Measurements from ENCODE around the gene WDR44. TPM values are rescaled to one million over a fixed set of nuclear protein-coding genes. Genes with fewer than 3 reads are reported as not detected.

Gene WDR44
- total RNA-seq, 1 experiment from 2014 or later = 13.2 TPM

- peak overlapping the region; percentile 98 for H3K27ac Mint-ChIP-seq (ENCODE audit: low read depth, unreplicated experiment)
- intact Hi-C loops (cut with micrococcal nuclease) = loop anchor here (10.0 kb wide), 1 partner anchor 87 kb away; no protein-coding TSS in a partner anchor
- peaks cover 20% of the 10 kb centered on the region for H3K4me1 Mint-ChIP-seq (ENCODE audit: insufficient read depth, unreplicated experiment)
- TF ChIP-seq, protein P1, sequence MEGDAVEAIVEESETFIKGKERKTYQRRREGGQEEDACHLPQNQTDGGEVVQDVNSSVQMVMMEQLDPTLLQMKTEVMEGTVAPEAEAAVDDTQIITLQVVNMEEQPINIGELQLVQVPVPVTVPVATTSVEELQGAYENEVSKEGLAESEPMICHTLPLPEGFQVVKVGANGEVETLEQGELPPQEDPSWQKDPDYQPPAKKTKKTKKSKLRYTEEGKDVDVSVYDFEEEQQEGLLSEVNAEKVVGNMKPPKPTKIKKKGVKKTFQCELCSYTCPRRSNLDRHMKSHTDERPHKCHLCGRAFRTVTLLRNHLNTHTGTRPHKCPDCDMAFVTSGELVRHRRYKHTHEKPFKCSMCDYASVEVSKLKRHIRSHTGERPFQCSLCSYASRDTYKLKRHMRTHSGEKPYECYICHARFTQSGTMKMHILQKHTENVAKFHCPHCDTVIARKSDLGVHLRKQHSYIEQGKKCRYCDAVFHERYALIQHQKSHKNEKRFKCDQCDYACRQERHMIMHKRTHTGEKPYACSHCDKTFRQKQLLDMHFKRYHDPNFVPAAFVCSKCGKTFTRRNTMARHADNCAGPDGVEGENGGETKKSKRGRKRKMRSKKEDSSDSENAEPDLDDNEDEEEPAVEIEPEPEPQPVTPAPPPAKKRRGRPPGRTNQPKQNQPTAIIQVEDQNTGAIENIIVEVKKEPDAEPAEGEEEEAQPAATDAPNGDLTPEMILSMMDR (IDR thresholded peaks at IDR 0.05; ENCODE audit: unreplicated experiment) = no peak
- no peaks in the 10 kb centered on the region for H3K36me3 Mint-ChIP-seq (ENCODE audit: insufficient read depth, unreplicated experiment)
- H3K4me3 Mint-ChIP-seq (ENCODE audit: unreplicated experiment) = peak overlapping the region; percentile 98
- DNase-seq (ENCODE audit: unreplicated experiment) = no peak
- H3K9me3 Mint-ChIP-seq (ENCODE audit: unreplicated experiment) = no peaks in the 10 kb centered on the region
- ChIA-PET POLR2A (interaction anchor here (0.7 to 8.2 kb wide), 3 partner anchors 11 to 25 kb away, joined by 3 to 97 read pairs (median 3); no protein-coding TSS in a partner anchor), CTCF (no interaction called here)
- no peaks in the 10 kb centered on the region for H3K27me3 Mint-ChIP-seq (ENCODE audit: insufficient read depth, unreplicated experiment)
- BruUV-seq (replicated peaks) = no TSS peak
These were observed 2.4 kb downstream of the WDR44 start for GRCh38 chrX:118348186-118348810.

GRCh38 chrX:118349188-118349587 is 3.3 kb downstream of the WDR44 start:
- no peak overlapping the region for H3K27ac Mint-ChIP-seq (ENCODE audit: low read depth, unreplicated experiment)
- intact Hi-C loops (cut with micrococcal nuclease) = loop anchor here (10.0 kb wide), 1 partner anchor 86 kb away; no protein-coding TSS in a partner anchor
- H3K27me3 Mint-ChIP-seq (ENCODE audit: insufficient read depth, unreplicated experiment) = no peaks in the 10 kb centered on the region
- no peaks in the 10 kb centered on the region for H3K36me3 Mint-ChIP-seq (ENCODE audit: insufficient read depth, unreplicated experiment)
- no TSS peak for BruUV-seq (replicated peaks)
- no peak for DNase-seq (ENCODE audit: unreplicated experiment)
- no peaks in the 10 kb centered on the region for H3K9me3 Mint-ChIP-seq (ENCODE audit: unreplicated experiment)
- ChIA-PET CTCF (interaction anchor here (0.6 to 0.7 kb wide), 2 partner anchors 156 to 433 kb away, joined by 3 to 4 read pairs; no protein-coding TSS in a partner anchor), POLR2A (interaction anchor here (8.2 kb wide), 1 partner anchor 10 kb away, joined by 97 read pairs; no protein-coding TSS in a partner anchor)
- H3K4me3 Mint-ChIP-seq (ENCODE audit: unreplicated experiment) = no peak overlapping the region
- H3K4me1 Mint-ChIP-seq (ENCODE audit: insufficient read depth, unreplicated experiment) = peaks cover 22% of the 10 kb centered on the region
- TF ChIP-seq, protein P1 (IDR thresholded peaks at IDR 0.05; ENCODE audit: unreplicated experiment) = no peak

- Mint-ChIP-seq H3K9me3 (ENCODE audit: unreplicated experiment) (no peaks in the 10 kb centered on the region), H3K27me3 (ENCODE audit: insufficient read depth, unreplicated experiment) (peaks cover 6% of the 10 kb centered on the region), H3K4me3 (ENCODE audit: unreplicated experiment) (peak overlapping the region; percentile 28), H3K27ac (ENCODE audit: low read depth, unreplicated experiment) (peak overlapping the region; percentile 58), H3K36me3 (ENCODE audit: insufficient read depth, unreplicated experiment) (no peaks in the 10 kb centered on the region), H3K4me1 (ENCODE audit: insufficient read depth, unreplicated experiment) (peaks cover 26% of the 10 kb centered on the region)
- DNase-seq (ENCODE audit: unreplicated experiment) = peak; percentile 35
- ChIA-PET CTCF (no interaction called here), POLR2A (interaction anchor here (0.7 to 8.2 kb wide), 2 partner anchors 9 to 27 kb away, joined by 4 to 97 read pairs; no protein-coding TSS in a partner anchor)
- intact Hi-C loops (cut with micrococcal nuclease) = no loop called here
- no TSS peak for BruUV-seq (replicated peaks)
- TF ChIP-seq, protein P1 (IDR thresholded peaks at IDR 0.05; ENCODE audit: unreplicated experiment) = no peak
These were observed 4.3 kb downstream of the WDR44 start for GRCh38 chrX:118350221-118350620.

- Mint-ChIP-seq H3K27me3 (ENCODE audit: insufficient read depth, unreplicated experiment) (peaks cover 11% of the 10 kb centered on the region), H3K27ac (ENCODE audit: low read depth, unreplicated experiment) (peak overlapping the region; percentile 58), H3K4me3 (ENCODE audit: unreplicated experiment) (no peak overlapping the region), H3K9me3 (ENCODE audit: unreplicated experiment) (no peaks in the 10 kb centered on the region), H3K36me3 (ENCODE audit: insufficient read depth, unreplicated experiment) (no peaks in the 10 kb centered on the region), H3K4me1 (ENCODE audit: insufficient read depth, unreplicated experiment) (peaks cover 29% of the 10 kb centered on the region)
- intact Hi-C loops (cut with micrococcal nuclease) = no loop called here
- POLR2A ChIA-PET = interaction anchor here (0.7 to 8.2 kb wide), 2 partner anchors 9 to 26 kb away, joined by 4 to 97 read pairs; no protein-coding TSS in a partner anchor
- no TSS peak for BruUV-seq (replicated peaks)
- TF ChIP-seq, protein P1 (IDR thresholded peaks at IDR 0.05; ENCODE audit: unreplicated experiment) = no peak
- CTCF ChIA-PET = no interaction called here
- DNase-seq (ENCODE audit: unreplicated experiment) = no peak
These were observed 4.8 kb downstream of the WDR44 start for GRCh38 chrX:118350706-118351105.

Data from MCF 10A (cell line).